Colonic mucosa (tissue), 4 donors: ENCODE data around the gene METRNL. TPM values are rescaled to one million over a fixed set of nuclear protein-coding genes. Genes with fewer than 3 reads are reported as not detected.

ENCODE experiments used
- DNase-seq: peaks from one replicate; pipeline ENCODE4 v3.0.0-alpha.2; 2020
- H3K27ac ChIP-seq: fragments of 200-600 bp; one replicate; pipeline ENCODE4 v1.8.0; 2021
- H3K27me3 ChIP-seq: fragments of 200-600 bp; one replicate; pipeline ENCODE4 v1.8.0; 2021
- H3K36me3 ChIP-seq: fragments of 200-600 bp; one replicate; pipeline ENCODE4 v1.8.0; 2021
- H3K4me1 ChIP-seq: fragments of 200-600 bp; one replicate; pipeline ENCODE4 v1.8.0; 2021; ENCODE audit warnings: mild to moderate bottlenecking
- H3K4me3 ChIP-seq: fragments of 200-600 bp; one replicate; pipeline ENCODE4 v1.8.0; 2021
- H3K9ac ChIP-seq, 2 donors: one replicate each; pipeline ENCODE4 v1.7.0; 2013; ENCODE audit warnings: control low read depth in 2 of 2, low read depth in 2 of 2, low read length in 2 of 2
- H3K9me3 ChIP-seq: fragments of 200-600 bp; one replicate; pipeline ENCODE4 v1.8.0; 2021
- intact Hi-C: fragments of 100-400 bp; cut with DNase I; formaldehyde crosslinking; loops from one replicate; pipeline ENCODE4 v1.14.1; 2022
- total RNA-seq, 2 donors: library from RNA; stranded (reverse); fragmentation: NEBNext Ultra II Directional in 1 of 2; extraction: Animal tissue kit (Norgen Biotek cat#: 25700) in 1 of 2; gene quantifications; one replicate each; pipeline ENCODE4 v1.2.1, GENCODE V29; 2021
- TF ChIP-seq, protein P1 (sequence below): fragments of 200-600 bp; IDR thresholded peaks from one replicate; pipeline ENCODE4 v1.8.0; 2022; ENCODE audit warnings: antibody characterized with exemption, mild to moderate bottlenecking
- donor health status: healthy.
- donor health status: DM: no; HTN: no; CAD: no.
- donor health status: DM: no; HTN: no; CAD: no.

The METRNL gene
- total RNA-seq, 2 donors from 2014 or later = 84.2 to 87.2 TPM

DNA sequence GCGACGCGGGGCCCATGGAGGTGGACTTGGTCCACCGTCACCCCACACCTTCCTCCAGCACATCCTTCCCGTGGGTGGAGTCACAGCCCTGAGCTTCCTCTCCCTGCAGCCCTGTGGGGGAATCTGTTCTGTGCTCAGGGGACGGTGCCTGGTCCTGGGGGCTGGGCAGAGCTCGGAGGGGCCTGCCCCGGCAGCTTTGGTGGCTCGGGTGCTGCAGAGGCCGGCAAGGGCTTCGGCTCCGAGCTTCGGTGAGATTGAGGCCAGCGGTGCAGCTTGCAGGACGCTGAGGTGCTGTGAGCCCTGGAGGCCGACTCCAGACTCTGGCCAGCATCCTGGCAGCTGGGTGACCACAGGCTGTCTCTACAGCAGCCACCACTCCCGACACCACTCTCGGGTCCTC, 36.4 kb downstream of the METRNL start:
- H3K36me3 ChIP-seq = no peaks in the 10 kb centered on the region
- no peak for DNase-seq
- H3K27me3 ChIP-seq = peaks cover 5% of the 10 kb centered on the region
- intact Hi-C loops = no loop called here
- no peak overlapping the region for H3K4me3 ChIP-seq
- H3K9me3 ChIP-seq = no peaks in the 10 kb centered on the region
- TF ChIP-seq, protein P1, sequence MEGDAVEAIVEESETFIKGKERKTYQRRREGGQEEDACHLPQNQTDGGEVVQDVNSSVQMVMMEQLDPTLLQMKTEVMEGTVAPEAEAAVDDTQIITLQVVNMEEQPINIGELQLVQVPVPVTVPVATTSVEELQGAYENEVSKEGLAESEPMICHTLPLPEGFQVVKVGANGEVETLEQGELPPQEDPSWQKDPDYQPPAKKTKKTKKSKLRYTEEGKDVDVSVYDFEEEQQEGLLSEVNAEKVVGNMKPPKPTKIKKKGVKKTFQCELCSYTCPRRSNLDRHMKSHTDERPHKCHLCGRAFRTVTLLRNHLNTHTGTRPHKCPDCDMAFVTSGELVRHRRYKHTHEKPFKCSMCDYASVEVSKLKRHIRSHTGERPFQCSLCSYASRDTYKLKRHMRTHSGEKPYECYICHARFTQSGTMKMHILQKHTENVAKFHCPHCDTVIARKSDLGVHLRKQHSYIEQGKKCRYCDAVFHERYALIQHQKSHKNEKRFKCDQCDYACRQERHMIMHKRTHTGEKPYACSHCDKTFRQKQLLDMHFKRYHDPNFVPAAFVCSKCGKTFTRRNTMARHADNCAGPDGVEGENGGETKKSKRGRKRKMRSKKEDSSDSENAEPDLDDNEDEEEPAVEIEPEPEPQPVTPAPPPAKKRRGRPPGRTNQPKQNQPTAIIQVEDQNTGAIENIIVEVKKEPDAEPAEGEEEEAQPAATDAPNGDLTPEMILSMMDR = no peak
- H3K9ac ChIP-seq = no peak overlapping the region
- no peak overlapping the region for H3K27ac ChIP-seq
- no peaks in the 10 kb centered on the region for H3K4me1 ChIP-seq

DNA sequence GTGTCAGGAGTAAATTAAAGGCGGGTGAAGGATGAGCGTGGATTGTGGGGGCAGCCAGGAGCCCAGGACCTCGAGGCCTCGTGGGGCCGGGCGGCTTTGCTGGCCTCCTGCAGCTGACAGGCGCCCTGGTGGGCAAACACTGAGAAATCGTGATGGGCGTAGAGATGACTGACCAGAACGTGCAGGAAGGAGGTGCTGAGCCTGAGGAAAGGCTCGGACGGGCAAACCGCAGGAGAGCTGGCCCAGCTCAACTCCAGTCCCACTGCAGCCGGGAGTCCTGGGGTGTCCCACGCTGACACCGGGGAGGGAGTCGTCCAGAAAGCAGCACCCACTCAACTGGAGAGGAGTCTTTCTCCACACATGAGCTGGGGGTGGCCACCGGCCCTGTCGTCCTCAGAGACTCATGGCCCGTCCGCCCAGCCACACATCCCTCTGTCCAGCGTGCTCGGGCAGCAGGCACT, 36.9 kb downstream of the METRNL start:
- TF ChIP-seq, protein P1 = no peak
- Histone ChIP-seq H3K36me3 (no peaks in the 10 kb centered on the region), H3K27me3 (peaks cover 4% of the 10 kb centered on the region), H3K4me1 (no peaks in the 10 kb centered on the region), H3K4me3 (no peak overlapping the region), H3K27ac (no peak overlapping the region), H3K9ac (no peak overlapping the region), H3K9me3 (no peaks in the 10 kb centered on the region)
- intact Hi-C loops = no loop called here
- DNase-seq = no peak

DNA sequence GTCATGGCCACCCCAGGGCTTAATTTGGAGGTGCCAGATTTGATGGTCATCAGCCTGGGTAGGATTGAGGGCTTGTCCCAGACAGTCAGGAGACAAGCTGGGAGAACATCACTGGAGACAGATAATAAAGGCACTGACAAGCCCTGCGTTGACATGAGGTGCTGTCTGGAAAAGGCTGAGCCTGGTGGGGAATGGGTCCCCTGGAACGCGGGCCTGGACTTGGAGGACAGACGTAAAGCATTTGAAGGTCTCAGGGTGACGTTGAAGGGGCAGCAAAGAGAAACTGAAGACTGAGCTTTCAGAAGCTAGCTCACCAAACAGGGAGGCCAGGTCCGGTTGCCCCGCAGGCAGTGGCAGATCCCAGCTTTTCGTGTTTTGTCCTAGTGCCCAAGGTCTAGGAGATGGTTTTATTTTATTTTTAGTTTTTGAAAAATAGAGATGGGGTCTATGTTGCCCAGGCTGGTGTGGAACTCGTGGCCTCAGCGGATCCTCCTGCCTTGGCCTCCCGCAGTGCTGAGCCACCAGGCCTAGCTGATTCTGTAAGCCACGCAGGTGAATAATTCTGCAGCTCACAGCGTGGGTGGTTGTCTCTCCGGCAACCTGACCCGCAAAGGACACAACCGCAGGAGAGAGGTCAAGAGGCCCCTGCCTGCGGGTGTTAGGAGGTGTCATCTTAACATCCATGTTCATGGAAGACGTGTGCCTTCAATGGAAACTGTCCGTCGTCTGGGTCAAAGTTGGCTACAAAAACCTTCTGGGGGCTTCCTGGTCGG, 37.6 kb downstream of the METRNL start:
- no peaks in the 10 kb centered on the region for H3K4me1 ChIP-seq
- H3K36me3 ChIP-seq = no peaks in the 10 kb centered on the region
- TF ChIP-seq, protein P1 = no peak
- H3K9ac ChIP-seq = no peak overlapping the region
- no peak overlapping the region for H3K27ac ChIP-seq
- no peak overlapping the region for H3K4me3 ChIP-seq
- no peaks in the 10 kb centered on the region for H3K27me3 ChIP-seq
- no peaks in the 10 kb centered on the region for H3K9me3 ChIP-seq
- intact Hi-C loops = no loop called here
- DNase-seq = no peak

DNA sequence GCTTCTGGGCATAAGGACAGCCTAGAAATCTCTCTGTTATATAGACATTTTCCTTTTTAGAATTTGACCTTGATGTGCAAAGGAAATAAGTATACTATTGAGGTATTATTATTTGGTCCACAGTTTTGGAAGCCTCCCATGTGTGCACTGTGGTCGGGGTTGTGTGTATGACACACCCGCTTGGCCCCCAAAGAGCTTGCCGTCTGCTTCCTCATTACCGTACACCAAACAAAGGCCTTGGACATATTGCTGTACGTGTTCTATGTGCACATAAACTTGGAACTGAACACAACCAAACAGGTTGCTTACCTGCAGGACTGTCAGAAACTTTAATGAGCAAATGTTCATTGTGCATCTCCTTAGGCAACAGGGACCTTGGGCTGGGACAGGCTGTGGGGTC, 38.2 kb downstream of the METRNL start:
- Histone ChIP-seq H3K36me3 (no peaks in the 10 kb centered on the region), H3K27me3 (no peaks in the 10 kb centered on the region), H3K4me1 (no peaks in the 10 kb centered on the region), H3K9me3 (no peaks in the 10 kb centered on the region), H3K4me3 (no peak overlapping the region), H3K27ac (no peak overlapping the region), H3K9ac (no peak overlapping the region)
- TF ChIP-seq, protein P1 = no peak
- DNase-seq = no peak
- intact Hi-C loops = no loop called here

DNA sequence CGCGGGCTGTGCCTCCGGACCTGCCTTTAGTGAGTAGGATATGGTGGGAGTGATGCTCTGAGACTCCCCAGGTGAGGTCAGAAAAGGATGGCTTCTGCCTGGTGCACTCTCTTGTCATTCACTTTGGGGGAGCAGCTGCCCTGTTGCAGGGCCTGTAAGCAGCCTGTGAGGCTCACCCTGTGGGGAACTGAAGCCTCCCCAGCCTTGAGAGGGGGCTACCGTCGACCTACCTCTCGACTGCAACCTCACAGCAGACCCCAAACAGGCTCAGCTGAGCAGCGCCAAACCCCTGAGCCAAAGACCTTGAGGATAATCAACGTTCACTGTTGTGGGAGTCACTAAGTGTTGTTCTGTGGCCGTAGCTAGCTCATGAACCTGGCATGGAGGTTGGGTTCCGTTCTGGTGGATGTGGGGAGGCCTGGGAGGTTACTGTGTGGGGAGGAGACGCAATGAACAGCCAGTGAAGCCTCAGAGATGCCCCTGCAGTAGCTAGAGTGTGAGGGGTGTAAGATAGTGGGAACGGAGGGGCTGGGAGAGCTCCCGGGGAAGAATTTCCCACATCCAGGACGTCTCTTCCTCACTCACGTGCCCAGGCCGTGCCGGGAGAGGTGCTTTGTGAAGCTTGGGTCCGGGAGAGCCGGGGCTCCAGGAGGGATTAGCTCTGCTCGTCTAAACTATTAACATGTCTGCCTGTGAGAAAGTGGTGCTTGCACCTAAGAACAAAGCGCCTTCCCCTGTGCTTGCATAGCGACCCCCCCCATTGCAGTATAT, 38.8 kb downstream of the METRNL start:
- DNase-seq = no peak
- intact Hi-C loops = no loop called here
- H3K9me3 ChIP-seq = no peaks in the 10 kb centered on the region
- H3K36me3 ChIP-seq = no peaks in the 10 kb centered on the region
- TF ChIP-seq, protein P1 = no peak
- no peaks in the 10 kb centered on the region for H3K27me3 ChIP-seq
- H3K4me1 ChIP-seq = no peaks in the 10 kb centered on the region
- H3K27ac ChIP-seq = no peak overlapping the region
- H3K9ac ChIP-seq = no peak overlapping the region
- H3K4me3 ChIP-seq = no peak overlapping the region
